Thymus (tissue), 11 donors: ENCODE measurements around the gene SLC5A4. TPM values are rescaled to one million over a fixed set of nuclear protein-coding genes. Genes with fewer than 3 reads are reported as not detected.

Experiments
- DNase-seq, 9 donors: peaks; one replicate each; pipeline ENCODE4 v3.0.0-alpha.2; 2013; ENCODE audit warnings: low spot score in 9 of 9, low read depth in 6 of 9, missing footprints in 1 of 9
- H3K27ac ChIP-seq, 2 donors: one replicate each; pipeline ENCODE4 v1.5.1; 2013; ENCODE audit warnings: control low read depth in 1 of 2, low read depth in 1 of 2, low read length in 1 of 2, mild to moderate bottlenecking in 1 of 2, moderate library complexity in 1 of 2
- H3K27me3 ChIP-seq, 2 donors: one replicate each; pipeline ENCODE4 v1.5.1; 2013; ENCODE audit warnings: low read length in 1 of 2; ENCODE audit not compliant: control insufficient read depth in 2 of 2, insufficient read depth in 1 of 2
- H3K36me3 ChIP-seq, 2 donors: one replicate each; pipeline ENCODE4 v1.5.1; 2013; ENCODE audit warnings: low read length in 1 of 2, mild to moderate bottlenecking in 1 of 2, moderate library complexity in 1 of 2; ENCODE audit not compliant: control insufficient read depth in 2 of 2, insufficient read depth in 2 of 2
- H3K4me1 ChIP-seq, 2 donors: one replicate each; pipeline ENCODE4 v1.5.1; 2013; ENCODE audit warnings: low read length in 2 of 2; ENCODE audit not compliant: control insufficient read depth in 2 of 2, insufficient read depth in 2 of 2
- H3K4me3 ChIP-seq, 2 donors: one replicate each; pipeline ENCODE4 v1.5.1; 2013; ENCODE audit warnings: low read length in 2 of 2, control low read depth in 1 of 2, mild to moderate bottlenecking in 1 of 2
- H3K9me3 ChIP-seq, 2 donors: one replicate each; pipeline ENCODE4 v1.5.1; 2013; ENCODE audit warnings: low read length in 1 of 2, mild to moderate bottlenecking in 1 of 2; ENCODE audit not compliant: control insufficient read depth in 2 of 2, insufficient read depth in 1 of 2
- WGBS: extraction: QIAGEN DNeasy Blood & Tissue Kit; methylation state at CpG from one replicate; pipeline ENCODE4 v1.1.7; 2013; 5-methylcytosine and 5-hydroxymethylcytosine counted together
- polyA plus RNA-seq: library from polyadenylated mRNA; stranded (reverse); fragments of 200-250 nt; gene quantifications from one replicate; pipeline ENCODE4 v1.2.3, GENCODE V29; 2013
- total RNA-seq: library from RNA; stranded (reverse); fragments of 120-200 nt; gene quantifications from one replicate; pipeline ENCODE4 v1.2.4, GENCODE V29; 2013
- donor health status: healthy.

The SLC5A4 gene
- total and polyA plus RNA-seq, 2 donors = 0.09 to 0.18 TPM

GRCh38 chr22:32204856-32205722, 50.1 kb downstream of the SLC5A4 start, which contains the start of gene RFPL2:
Gene RFPL2 (minus strand): TSS chr22:32205073. CDS start chr22:32202451, 2,622 bp downstream.
- H3K27me3 ChIP-seq = peaks cover 34 to 41% of the 10 kb centered on the region in 2 donors
- no peaks in the 10 kb centered on the region for H3K4me1 ChIP-seq
- WGBS = 69% methylated on average over 41 of the region's 41 CpGs
- no peaks in the 10 kb centered on the region for H3K9me3 ChIP-seq
- no peak within 1 kb of the TSS for H3K27ac ChIP-seq
- no peak within 1 kb of the TSS for H3K4me3 ChIP-seq
- DNase-seq = no peak
- H3K36me3 ChIP-seq = no peaks in the 10 kb centered on the region

DNA sequence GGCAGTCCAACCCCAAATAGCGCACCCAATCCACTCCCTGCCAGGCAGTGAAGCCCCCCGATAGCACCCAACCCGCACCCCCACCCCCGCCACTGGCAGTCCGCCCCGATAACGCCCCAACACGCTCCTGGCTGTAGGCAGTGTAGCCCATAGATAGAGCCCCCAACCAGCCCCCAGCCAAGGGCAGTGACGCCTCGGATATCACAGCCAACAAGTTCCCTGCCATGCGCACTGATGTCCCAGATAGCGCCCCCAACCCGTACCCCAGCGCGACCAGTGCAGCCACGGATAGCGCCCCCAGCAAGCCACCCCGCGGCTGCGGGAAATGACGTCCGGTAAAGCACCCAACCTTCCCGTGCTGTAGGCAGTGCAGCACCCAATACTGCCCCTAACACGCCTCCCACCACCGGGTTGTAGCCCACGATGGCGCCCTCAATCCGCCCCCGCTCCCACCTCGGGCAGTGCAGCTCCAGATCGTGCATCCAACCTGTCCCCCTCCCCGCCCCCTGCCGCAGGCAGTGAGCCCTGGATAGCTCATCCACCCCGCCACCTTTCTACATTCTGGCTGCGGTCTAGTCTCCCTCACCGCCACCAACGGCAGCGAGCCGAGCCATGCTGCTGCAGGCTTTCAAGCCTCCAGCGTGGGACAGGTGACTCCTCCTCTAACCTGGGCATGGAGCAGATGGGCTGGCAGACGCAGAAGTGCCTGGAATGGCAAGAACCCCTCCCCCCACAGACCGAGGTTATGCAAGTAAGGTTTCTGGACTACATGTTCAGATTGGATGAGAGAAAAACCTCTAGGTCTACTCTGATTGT, 50.9 kb downstream of the SLC5A4 start:
- Histone ChIP-seq H3K27me3 (peaks cover 34 to 41% of the 10 kb centered on the region in 2 donors), H3K9me3 (no peaks in the 10 kb centered on the region), H3K36me3 (no peaks in the 10 kb centered on the region), H3K27ac (no peak overlapping the region), H3K4me1 (no peaks in the 10 kb centered on the region), H3K4me3 (no peak overlapping the region)
- DNase-seq = no peak
- 48% methylated on average over 42 of the region's 42 CpGs for WGBS

- no peak for DNase-seq
- WGBS = 42% methylated on average over 53 of the region's 53 CpGs
- peaks cover 34 to 41% of the 10 kb centered on the region in 2 donors for H3K27me3 ChIP-seq
- no peaks in the 10 kb centered on the region for H3K9me3 ChIP-seq
- no peak overlapping the region for H3K27ac ChIP-seq
- H3K4me1 ChIP-seq = no peaks in the 10 kb centered on the region
- H3K36me3 ChIP-seq = no peaks in the 10 kb centered on the region
- no peak overlapping the region for H3K4me3 ChIP-seq
These were observed 51.7 kb downstream of the SLC5A4 start for GRCh38 chr22:32203181-32204039.

GRCh38 chr22:32202539-32203180, 52.5 kb downstream of the SLC5A4 start:
- H3K27me3 ChIP-seq = peaks cover 34 to 41% of the 10 kb centered on the region in 2 donors
- H3K36me3 ChIP-seq = no peaks in the 10 kb centered on the region
- no peaks in the 10 kb centered on the region for H3K9me3 ChIP-seq
- no peaks in the 10 kb centered on the region for H3K4me1 ChIP-seq
- H3K27ac ChIP-seq = no peak overlapping the region
- WGBS = 7% methylated on average over 29 of the region's 29 CpGs
- DNase-seq = peak in 1 of 9 donors; percentile 4
- H3K4me3 ChIP-seq = no peak overlapping the region

- Histone ChIP-seq H3K4me1 (no peaks in the 10 kb centered on the region), H3K27me3 (peaks cover 34 to 41% of the 10 kb centered on the region in 2 donors), H3K4me3 (no peak overlapping the region), H3K27ac (no peak overlapping the region), H3K9me3 (no peaks in the 10 kb centered on the region), H3K36me3 (no peaks in the 10 kb centered on the region)
- no peak for DNase-seq
- 31% methylated on average over 4 of the region's 4 CpGs for WGBS
These were observed 53.0 kb downstream of the SLC5A4 start for GRCh38 chr22:32202161-32202538.

GRCh38 chr22:32200752-32201151, 54.4 kb downstream of the SLC5A4 start:
- Histone ChIP-seq H3K27me3 (peaks cover 34 to 41% of the 10 kb centered on the region in 2 donors), H3K36me3 (no peaks in the 10 kb centered on the region), H3K4me1 (no peaks in the 10 kb centered on the region), H3K9me3 (no peaks in the 10 kb centered on the region), H3K4me3 (no peak overlapping the region), H3K27ac (no peak overlapping the region)
- WGBS = 30% methylated on average over 10 of the region's 10 CpGs
- peak in 1 of 9 donors; percentile 5 for DNase-seq

DNA sequence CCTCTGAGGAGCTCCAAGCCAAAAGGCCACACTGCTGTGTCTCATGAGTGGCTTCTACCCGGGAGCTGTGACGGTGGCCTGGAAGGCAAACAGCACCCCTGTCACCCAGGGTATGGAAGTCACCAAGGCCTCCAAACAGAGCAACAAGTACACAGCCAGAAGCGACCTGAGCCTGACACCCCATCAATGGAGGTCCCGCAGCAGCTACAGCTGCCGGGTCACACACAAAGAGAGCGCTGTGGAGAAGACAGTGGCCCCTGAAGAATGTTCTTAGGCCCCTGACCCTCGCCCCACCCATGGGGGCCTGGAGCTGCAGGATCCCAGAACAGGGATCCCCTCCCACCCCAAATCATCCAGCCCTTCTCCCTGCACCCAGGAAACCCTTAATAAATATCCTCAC, 55.2 kb downstream of the SLC5A4 start:
- Histone ChIP-seq H3K27me3 (peaks cover 31 to 35% of the 10 kb centered on the region in 2 donors), H3K9me3 (no peaks in the 10 kb centered on the region), H3K4me1 (no peaks in the 10 kb centered on the region), H3K27ac (no peak overlapping the region), H3K4me3 (no peak overlapping the region), H3K36me3 (no peaks in the 10 kb centered on the region)
- 88% methylated on average over 7 of the region's 7 CpGs for WGBS
- no peak for DNase-seq

GRCh38 chr22:32199341-32199740, 55.8 kb downstream of the SLC5A4 start:
- no peak overlapping the region for H3K4me3 ChIP-seq
- no peak for DNase-seq
- H3K27me3 ChIP-seq = peaks cover 25 to 28% of the 10 kb centered on the region in 2 donors
- no peak overlapping the region for H3K27ac ChIP-seq
- 98% methylated on average over 6 of the region's 6 CpGs for WGBS
- no peaks in the 10 kb centered on the region for H3K36me3 ChIP-seq
- no peaks in the 10 kb centered on the region for H3K4me1 ChIP-seq
- H3K9me3 ChIP-seq = no peaks in the 10 kb centered on the region
